ENCODE results near the gene PRELID3B. TPM values are rescaled to one million over a fixed set of nuclear protein-coding genes. Genes with fewer than 3 reads are reported as not detected.
A peak's percentile ranks its signal among the peaks of the same experiment; 100 is the strongest.

PRELID3B gene
- total and polyA plus RNA-seq, 2 of the 13 experiments (the other 11 are each of a cell fraction or from before 2014, with no cell fraction given), result 23.3 to 42.6 TPM

GRCh38 chr20:59015812-59016711, 26.5 kb downstream of the PRELID3B start (continued):
- TF ChIP-seq, protein P1, sequence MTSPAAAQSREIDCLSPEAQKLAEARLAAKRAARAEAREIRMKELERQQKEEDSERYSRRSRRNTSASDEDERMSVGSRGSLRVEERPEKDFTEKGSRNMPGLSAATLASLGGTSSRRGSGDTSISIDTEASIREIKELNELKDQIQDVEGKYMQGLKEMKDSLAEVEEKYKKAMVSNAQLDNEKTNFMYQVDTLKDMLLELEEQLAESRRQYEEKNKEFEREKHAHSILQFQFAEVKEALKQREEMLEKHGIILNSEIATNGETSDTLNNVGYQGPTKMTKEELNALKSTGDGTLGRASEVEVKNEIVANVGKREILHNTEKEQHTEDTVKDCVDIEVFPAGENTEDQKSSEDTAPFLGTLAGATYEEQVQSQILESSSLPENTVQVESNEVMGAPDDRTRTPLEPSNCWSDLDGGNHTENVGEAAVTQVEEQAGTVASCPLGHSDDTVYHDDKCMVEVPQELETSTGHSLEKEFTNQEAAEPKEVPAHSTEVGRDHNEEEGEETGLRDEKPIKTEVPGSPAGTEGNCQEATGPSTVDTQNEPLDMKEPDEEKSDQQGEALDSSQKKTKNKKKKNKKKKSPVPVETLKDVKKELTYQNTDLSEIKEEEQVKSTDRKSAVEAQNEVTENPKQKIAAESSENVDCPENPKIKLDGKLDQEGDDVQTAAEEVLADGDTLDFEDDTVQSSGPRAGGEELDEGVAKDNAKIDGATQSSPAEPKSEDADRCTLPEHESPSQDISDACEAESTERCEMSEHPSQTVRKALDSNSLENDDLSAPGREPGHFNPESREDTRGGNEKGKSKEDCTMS (CRISPR knock-in tag; conservative IDR thresholded peaks at IDR 0.05), result no peak
- TF ChIP-seq, protein P2, sequence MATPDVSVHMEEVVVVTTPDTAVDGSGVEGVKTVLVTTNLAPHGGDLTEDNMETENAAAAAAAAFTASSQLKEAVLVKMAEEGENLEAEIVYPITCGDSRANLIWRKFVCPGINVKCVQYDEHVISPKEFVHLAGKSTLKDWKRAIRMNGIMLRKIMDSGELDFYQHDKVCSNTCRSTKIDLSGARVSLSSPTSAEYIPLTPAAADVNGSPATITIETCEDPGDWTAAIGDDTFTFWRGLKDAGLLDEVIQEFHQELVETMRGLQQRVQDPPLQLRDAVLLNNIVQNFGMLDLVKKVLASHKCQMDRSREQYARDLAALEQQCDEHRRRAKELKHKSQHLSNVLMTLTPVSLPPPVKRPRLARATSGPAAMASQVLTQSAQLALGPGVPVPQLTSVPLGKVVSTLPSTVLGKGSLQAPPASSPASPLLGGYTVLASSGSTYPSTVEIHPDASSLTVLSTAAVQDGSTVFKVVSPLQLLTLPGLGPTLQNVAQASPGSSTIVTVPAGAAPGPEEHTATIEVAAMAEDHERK (CRISPR knock-in tag; IDR thresholded peaks at IDR 0.05; ENCODE audit: low read depth), result no peak
- peak; percentile 42; the same call in 1 of the 2 replicates for TF ChIP-seq PHF8 (CRISPR knock-in tag; IDR thresholded peaks at IDR 0.05)
- peak; percentile 80 for TF ChIP-seq ZKSCAN8 (CRISPR knock-in tag; IDR thresholded peaks at IDR 0.05; ENCODE audit: borderline replicate concordance)
- TF ChIP-seq ZNF33A (CRISPR knock-in tag; IDR thresholded peaks at IDR 0.05; ENCODE audit: borderline replicate concordance), result no peak
- TF ChIP-seq TOPORS (CRISPR knock-in tag; IDR thresholded peaks at IDR 0.05), result peak; percentile 28; the same call in 1 of the 2 replicates
- no peak for TF ChIP-seq ZNF235 (CRISPR knock-in tag; IDR thresholded peaks at IDR 0.05; ENCODE audit: borderline replicate concordance)
- TF ChIP-seq BRD4 (CRISPR knock-in tag; IDR thresholded peaks at IDR 0.05), result no peak; the same call in 1 of the 2 replicates
- TF ChIP-seq ZNF670 (CRISPR knock-in tag; IDR thresholded peaks at IDR 0.05; ENCODE audit: borderline replicate concordance), result no peak
- 0 out of 2 replicates have a peak, but pooled peaks have one; percentile 39 for TF ChIP-seq HOXA5 (CRISPR knock-in tag; IDR thresholded peaks at IDR 0.05)
- peak; percentile 71; the same call in 1 of the 2 replicates for TF ChIP-seq ARHGAP35 (CRISPR knock-in tag; IDR thresholded peaks at IDR 0.05; ENCODE audit: borderline replicate concordance)
- TF ChIP-seq ZNF20 (CRISPR knock-in tag; IDR thresholded peaks at IDR 0.05), result no peak
- TF ChIP-seq ZNF260 (CRISPR knock-in tag; IDR thresholded peaks at IDR 0.05; ENCODE audit: borderline replicate concordance, low read depth), result no peak
- TF ChIP-seq WIZ (CRISPR knock-in tag; IDR thresholded peaks at IDR 0.05), result no peak
- TF ChIP-seq, protein P3, sequence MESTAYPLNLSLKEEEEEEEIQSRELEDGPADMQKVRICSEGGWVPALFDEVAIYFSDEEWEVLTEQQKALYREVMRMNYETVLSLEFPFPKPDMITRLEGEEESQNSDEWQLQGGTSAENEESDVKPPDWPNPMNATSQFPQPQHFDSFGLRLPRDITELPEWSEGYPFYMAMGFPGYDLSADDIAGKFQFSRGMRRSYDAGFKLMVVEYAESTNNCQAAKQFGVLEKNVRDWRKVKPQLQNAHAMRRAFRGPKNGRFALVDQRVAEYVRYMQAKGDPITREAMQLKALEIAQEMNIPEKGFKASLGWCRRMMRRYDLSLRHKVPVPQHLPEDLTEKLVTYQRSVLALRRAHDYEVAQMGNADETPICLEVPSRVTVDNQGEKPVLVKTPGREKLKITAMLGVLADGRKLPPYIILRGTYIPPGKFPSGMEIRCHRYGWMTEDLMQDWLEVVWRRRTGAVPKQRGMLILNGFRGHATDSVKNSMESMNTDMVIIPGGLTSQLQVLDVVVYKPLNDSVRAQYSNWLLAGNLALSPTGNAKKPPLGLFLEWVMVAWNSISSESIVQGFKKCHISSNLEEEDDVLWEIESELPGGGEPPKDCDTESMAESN (CRISPR knock-in tag; conservative IDR thresholded peaks at IDR 0.05), result no peak
- TF ChIP-seq, protein P4, sequence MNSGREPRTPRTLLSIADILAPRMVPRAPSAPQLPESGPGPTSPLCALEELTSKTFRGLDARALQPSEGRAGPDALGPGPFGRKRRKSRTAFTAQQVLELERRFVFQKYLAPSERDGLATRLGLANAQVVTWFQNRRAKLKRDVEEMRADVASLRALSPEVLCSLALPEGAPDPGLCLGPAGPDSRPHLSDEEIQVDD (CRISPR knock-in tag; IDR thresholded peaks at IDR 0.05; ENCODE audit: borderline replicate concordance), result peak; percentile 75; the same call in 1 of the 2 replicates
- TF ChIP-seq, protein P5, sequence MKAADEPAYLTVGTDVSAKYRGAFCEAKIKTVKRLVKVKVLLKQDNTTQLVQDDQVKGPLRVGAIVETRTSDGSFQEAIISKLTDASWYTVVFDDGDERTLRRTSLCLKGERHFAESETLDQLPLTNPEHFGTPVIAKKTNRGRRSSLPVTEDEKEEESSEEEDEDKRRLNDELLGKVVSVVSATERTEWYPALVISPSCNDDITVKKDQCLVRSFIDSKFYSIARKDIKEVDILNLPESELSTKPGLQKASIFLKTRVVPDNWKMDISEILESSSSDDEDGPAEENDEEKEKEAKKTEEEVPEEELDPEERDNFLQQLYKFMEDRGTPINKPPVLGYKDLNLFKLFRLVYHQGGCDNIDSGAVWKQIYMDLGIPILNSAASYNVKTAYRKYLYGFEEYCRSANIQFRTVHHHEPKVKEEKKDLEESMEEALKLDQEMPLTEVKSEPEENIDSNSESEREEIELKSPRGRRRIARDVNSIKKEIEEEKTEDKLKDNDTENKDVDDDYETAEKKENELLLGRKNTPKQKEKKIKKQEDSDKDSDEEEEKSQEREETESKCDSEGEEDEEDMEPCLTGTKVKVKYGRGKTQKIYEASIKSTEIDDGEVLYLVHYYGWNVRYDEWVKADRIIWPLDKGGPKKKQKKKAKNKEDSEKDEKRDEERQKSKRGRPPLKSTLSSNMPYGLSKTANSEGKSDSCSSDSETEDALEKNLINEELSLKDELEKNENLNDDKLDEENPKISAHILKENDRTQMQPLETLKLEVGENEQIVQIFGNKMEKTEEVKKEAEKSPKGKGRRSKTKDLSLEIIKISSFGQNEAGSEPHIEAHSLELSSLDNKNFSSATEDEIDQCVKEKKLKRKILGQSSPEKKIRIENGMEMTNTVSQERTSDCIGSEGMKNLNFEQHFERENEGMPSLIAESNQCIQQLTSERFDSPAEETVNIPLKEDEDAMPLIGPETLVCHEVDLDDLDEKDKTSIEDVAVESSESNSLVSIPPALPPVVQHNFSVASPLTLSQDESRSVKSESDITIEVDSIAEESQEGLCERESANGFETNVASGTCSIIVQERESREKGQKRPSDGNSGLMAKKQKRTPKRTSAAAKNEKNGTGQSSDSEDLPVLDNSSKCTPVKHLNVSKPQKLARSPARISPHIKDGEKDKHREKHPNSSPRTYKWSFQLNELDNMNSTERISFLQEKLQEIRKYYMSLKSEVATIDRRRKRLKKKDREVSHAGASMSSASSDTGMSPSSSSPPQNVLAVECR (CRISPR knock-in tag; IDR thresholded peaks at IDR 0.05; ENCODE audit: borderline replicate concordance), result peak; percentile 68; the same call in 1 of the 2 replicates

All from HepG2 (cell line).